Activated T-cell treated with anti-CD3 and anti-CD28 coated beads, Interleukin-2, amount 50 U/mL, for 72 hours (primary cell): Measurements from ENCODE around the gene NKX3-2. TPM values are rescaled to one million over a fixed set of nuclear protein-coding genes. Genes with fewer than 3 reads are reported as not detected.

Experiments used
- ATAC-seq, 2 donors: fragments of 150-1000 bp; cut with Tn5 transposase; replicated peaks in 1 of 2; 2 replicates each; pipeline ENCODE4 v1.10.0; 2021; ENCODE audit warnings: moderate library complexity in 2 of 2, mild to moderate bottlenecking in 1 of 2
- DNase-seq, 2 donors: peaks; one replicate each; pipeline ENCODE4 v3.0.0; 2021 to 2022; ENCODE audit warnings: mixed read lengths in 1 of 2
- H3K27ac Mint-ChIP-seq: one replicate; pipeline ENCODE4 v1.8.0; 2022; ENCODE audit warnings: mild to moderate bottlenecking, moderate library complexity, mixed read lengths
- H3K27me3 Mint-ChIP-seq: one replicate; pipeline ENCODE4 v1.8.0; 2022; ENCODE audit warnings: low read depth, mixed read lengths
- H3K36me3 Mint-ChIP-seq, 2 donors: one replicate each; pipeline ENCODE4 v1.8.0; 2022; ENCODE audit warnings: mixed read lengths in 2 of 2, mild to moderate bottlenecking in 1 of 2; ENCODE audit not compliant: insufficient read depth in 2 of 2
- H3K4me1 Mint-ChIP-seq: one replicate; pipeline ENCODE4 v1.8.0; 2022; ENCODE audit warnings: low read depth, mixed read lengths
- H3K4me3 Mint-ChIP-seq, 2 donors: one replicate each; pipeline ENCODE4 v1.8.0; 2022; ENCODE audit warnings: mild to moderate bottlenecking in 2 of 2, mixed read lengths in 2 of 2, moderate library complexity in 2 of 2
- H3K9me3 Mint-ChIP-seq, 2 donors: one replicate each; pipeline ENCODE4 v1.8.0; 2022; ENCODE audit warnings: mixed read lengths in 2 of 2
- total RNA-seq, 2 donors: library from RNA; stranded (reverse); gene quantifications; one replicate each; pipeline ENCODE4 v1.2.3, GENCODE V29; 2022

The NKX3-2 gene
- total RNA-seq, 2 donors from 2014 or later = not detected

GRCh38 chr4:13534344-13535063 lies 9.8 kb downstream of the NKX3-2 start:
- H3K4me3 Mint-ChIP-seq = peak overlapping the region in 1 of 2 donors; percentile 1
- peaks cover 2 to 3% of the 10 kb centered on the region in 2 donors for H3K9me3 Mint-ChIP-seq
- DNase-seq (no peak), ATAC-seq (no peak)
- peaks cover 7 to 9% of the 10 kb centered on the region in 2 donors for H3K36me3 Mint-ChIP-seq
- peaks cover 40% of the 10 kb centered on the region for H3K4me1 Mint-ChIP-seq
- peaks cover 91% of the 10 kb centered on the region for H3K27me3 Mint-ChIP-seq
- no peak overlapping the region for H3K27ac Mint-ChIP-seq

DNA sequence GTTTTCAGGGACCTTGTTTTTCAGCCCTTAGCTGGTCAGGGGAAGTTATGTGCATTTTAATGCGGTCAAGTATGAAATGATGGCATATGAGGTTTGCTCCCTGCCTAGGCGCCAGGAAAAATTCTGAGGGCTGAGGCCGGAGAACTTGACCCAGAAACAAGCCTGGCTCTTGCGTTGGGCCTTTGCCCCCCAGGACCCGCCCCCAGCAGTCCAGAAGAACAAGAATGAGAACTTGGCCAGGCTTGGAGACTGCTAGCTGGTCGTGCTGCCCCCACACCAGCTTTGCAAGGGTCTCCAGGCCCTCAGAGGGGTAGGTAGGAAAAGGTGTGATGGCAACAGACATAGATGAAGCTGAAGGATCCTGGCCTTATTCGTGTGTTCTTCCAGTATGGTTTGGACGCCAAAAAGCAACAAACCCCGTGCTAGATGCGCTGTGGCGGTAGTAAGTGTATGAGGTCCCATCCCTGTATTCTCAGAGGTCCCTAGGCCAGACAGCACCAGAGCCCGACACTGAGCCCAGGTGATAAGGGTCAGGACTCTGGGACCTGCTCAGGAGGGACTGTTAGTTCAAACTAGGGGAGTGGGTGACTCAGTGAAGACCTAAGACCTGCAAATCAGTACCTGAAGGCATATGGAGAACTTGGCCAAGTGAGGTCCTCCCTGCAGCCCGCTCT lies 10.5 kb downstream of the NKX3-2 start:
- no peak overlapping the region for H3K4me3 Mint-ChIP-seq
- peaks cover 7 to 10% of the 10 kb centered on the region in 2 donors for H3K36me3 Mint-ChIP-seq
- peaks cover 2 to 3% of the 10 kb centered on the region in 2 donors for H3K9me3 Mint-ChIP-seq
- ATAC-seq (no peak), DNase-seq (no peak)
- peaks cover 39% of the 10 kb centered on the region for H3K4me1 Mint-ChIP-seq
- H3K27me3 Mint-ChIP-seq = peaks cover 91% of the 10 kb centered on the region
- H3K27ac Mint-ChIP-seq = peak overlapping the region; percentile 46

GRCh38 chr4:13531625-13531998 lies 12.7 kb downstream of the NKX3-2 start:
- DNase-seq (no peak), ATAC-seq (no peak)
- Mint-ChIP-seq H3K4me1 (peaks cover 39% of the 10 kb centered on the region), H3K4me3 (no peak overlapping the region), H3K27ac (no peak overlapping the region), H3K36me3 (peaks cover 3 to 6% of the 10 kb centered on the region in 2 donors), H3K27me3 (peaks cover 90% of the 10 kb centered on the region), H3K9me3 (no peaks in the 10 kb centered on the region)

- ATAC-seq (no peak), DNase-seq (no peak)
- H3K4me3 Mint-ChIP-seq = peak overlapping the region; percentile 26 to 34
- peaks cover 90% of the 10 kb centered on the region for H3K27me3 Mint-ChIP-seq
- no peak overlapping the region for H3K27ac Mint-ChIP-seq
- peaks cover 35% of the 10 kb centered on the region for H3K4me1 Mint-ChIP-seq
- peaks cover 1 to 6% of the 10 kb centered on the region in 2 donors for H3K36me3 Mint-ChIP-seq
- H3K9me3 Mint-ChIP-seq = no peaks in the 10 kb centered on the region
Observed at GRCh38 chr4:13530823-13531624, 13.3 kb downstream of the NKX3-2 start.

DNA sequence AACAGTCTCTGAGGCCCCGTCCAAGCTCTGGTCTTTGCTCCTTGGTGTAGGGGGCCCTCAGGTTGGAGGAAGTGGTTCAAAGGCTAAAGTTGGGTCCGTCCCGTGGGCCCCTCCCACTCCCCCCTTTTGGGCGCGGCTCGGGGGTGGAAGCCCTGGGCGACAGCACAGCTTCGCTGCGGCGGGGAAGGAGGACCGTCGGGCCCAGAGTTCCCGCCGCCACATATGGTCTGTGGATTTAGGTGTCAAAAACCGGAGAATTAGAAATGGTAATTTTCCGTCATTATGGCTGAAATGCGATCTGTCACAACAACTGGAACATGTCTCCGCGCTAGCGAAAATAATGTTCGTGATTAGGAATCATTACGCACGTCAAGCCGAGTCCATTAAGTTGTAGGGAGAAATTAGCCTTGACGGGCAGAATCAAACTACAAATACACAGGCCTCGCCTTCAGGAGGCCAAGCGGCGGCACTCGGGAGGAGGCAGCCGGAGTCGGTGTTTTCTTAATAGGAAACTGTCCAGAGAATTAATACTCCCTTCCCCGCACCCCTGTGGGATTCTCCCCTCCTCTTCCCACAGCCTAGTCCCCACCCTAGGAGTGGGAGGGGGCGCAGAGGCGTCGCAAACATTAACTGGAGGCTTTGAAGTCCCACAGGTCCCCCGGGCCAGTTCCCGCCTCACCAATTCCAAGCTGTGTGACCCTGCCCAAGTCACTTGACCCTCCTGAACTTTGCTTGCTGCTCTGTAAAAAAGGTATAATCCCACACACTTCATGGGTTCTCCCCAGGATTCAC lies 15.0 kb downstream of the NKX3-2 start:
- peak overlapping the region; percentile 27 for H3K27ac Mint-ChIP-seq
- ATAC-seq (no peak), DNase-seq (no peak)
- peak overlapping the region; percentile 62 to 74 for H3K4me3 Mint-ChIP-seq
- peaks cover 6% of the 10 kb centered on the region in 2 donors for H3K36me3 Mint-ChIP-seq
- H3K4me1 Mint-ChIP-seq = peaks cover 33% of the 10 kb centered on the region
- peaks cover 90% of the 10 kb centered on the region for H3K27me3 Mint-ChIP-seq
- H3K9me3 Mint-ChIP-seq = no peaks in the 10 kb centered on the region

DNA sequence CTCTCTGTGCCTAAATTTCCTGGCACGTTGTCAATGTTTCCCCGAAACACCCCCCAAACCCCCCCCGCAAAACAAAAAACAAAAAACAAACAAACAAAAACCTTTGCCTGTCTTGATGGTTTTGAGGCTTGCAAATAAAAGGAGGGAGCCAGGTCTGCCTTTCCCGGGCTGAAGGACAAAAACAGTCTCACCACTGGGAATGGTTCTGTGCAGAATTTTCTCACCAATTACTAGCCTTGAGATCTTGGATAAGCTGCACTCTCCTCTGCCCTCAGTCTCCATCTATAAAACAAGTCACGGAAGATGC lies 15.5 kb downstream of the NKX3-2 start:
- peak overlapping the region; percentile 27 for H3K27ac Mint-ChIP-seq
- ATAC-seq (no peak), DNase-seq (no peak)
- H3K9me3 Mint-ChIP-seq = no peaks in the 10 kb centered on the region
- peaks cover 28% of the 10 kb centered on the region for H3K4me1 Mint-ChIP-seq
- peaks cover 6 to 11% of the 10 kb centered on the region in 2 donors for H3K36me3 Mint-ChIP-seq
- peak overlapping the region; percentile 62 to 74 for H3K4me3 Mint-ChIP-seq
- H3K27me3 Mint-ChIP-seq = peaks cover 90% of the 10 kb centered on the region

DNA sequence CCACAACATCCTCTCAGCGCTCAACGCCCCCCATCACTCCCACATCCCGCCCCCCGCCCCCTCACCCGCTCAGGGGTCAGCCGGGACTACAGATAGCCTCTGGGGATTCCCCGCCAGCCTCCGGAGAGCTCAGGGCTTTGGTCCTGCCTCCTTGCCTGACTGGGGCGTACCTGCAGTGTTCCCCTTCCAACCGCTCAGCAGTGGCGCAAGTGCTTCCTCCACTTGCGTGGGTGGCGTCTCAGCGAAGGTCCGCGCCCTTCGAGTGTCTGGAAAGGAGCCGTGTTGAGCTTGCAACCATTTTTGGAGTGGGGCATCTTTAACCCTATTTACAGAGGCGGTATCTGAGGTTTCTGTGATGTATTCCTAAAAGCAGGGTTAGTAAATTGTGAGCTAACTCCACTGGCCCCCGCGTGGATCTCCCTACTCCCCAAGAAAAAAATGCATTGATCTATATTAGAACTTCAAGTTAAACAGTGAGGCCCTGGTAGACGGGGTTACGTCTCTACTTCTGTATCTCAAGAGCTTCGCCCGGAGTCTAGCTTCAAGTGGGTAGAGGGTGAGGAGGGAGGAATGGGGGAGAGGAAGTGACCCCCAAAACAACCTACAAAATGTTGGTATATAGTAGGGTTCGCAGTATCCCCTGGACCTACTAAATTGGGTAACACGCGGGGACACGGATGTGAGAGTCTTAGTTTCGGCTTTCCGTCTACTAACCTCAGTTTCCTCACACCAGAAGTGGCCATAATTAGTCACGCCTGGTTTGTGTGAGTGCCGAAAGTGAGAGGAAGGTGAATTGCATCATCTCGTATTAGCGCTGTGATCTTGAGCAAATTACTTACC lies 16.1 kb downstream of the NKX3-2 start:
- peak overlapping the region; percentile 74 to 81 for H3K4me3 Mint-ChIP-seq
- ATAC-seq = peak; percentile 73 to 74
- peaks cover 28% of the 10 kb centered on the region for H3K4me1 Mint-ChIP-seq
- peak overlapping the region; percentile 27 for H3K27ac Mint-ChIP-seq
- DNase-seq = peak; percentile 43 to 46
- H3K27me3 Mint-ChIP-seq = peaks cover 91% of the 10 kb centered on the region
- peaks cover 8 to 12% of the 10 kb centered on the region in 2 donors for H3K36me3 Mint-ChIP-seq
- H3K9me3 Mint-ChIP-seq = no peaks in the 10 kb centered on the region

DNA sequence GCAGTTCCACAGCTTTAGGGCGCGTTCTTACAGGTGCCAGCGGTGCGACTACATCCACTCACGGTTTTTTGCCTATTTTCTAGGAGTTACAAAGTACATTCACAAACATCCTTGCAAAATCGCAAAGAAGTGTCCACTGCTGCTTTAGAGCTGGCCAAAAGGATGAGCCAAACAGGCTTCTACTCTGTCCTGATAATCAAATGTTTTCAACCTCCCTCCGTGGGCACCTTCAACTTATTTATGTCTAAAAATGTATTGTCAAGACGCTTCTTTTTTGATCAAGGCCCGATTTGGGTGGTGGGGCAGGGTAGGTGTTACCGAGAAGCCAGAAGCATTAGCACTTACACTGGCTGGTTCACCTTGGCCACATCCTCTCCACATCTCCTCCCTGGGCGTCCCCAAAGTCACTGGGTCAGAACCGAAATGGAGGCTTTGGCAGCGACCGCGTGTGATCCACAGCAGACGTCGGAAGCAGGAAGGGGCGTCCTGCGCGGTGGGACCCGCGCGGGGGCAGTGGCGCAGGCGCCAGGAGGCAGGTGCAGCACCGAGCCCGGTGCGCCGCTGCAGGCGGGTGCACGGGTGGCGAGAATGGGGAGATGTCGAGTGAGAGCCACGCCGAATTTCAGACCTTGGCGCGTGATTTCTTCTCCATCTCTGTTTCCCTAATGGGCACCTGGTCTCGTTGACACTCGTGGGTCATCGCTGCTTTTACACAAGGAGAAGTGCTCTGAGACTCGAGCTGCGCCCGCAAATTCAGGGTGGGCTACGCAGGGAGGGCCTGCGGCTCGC lies 16.9 kb downstream of the NKX3-2 start:
- ATAC-seq = peak; percentile 30 to 47

DNA sequence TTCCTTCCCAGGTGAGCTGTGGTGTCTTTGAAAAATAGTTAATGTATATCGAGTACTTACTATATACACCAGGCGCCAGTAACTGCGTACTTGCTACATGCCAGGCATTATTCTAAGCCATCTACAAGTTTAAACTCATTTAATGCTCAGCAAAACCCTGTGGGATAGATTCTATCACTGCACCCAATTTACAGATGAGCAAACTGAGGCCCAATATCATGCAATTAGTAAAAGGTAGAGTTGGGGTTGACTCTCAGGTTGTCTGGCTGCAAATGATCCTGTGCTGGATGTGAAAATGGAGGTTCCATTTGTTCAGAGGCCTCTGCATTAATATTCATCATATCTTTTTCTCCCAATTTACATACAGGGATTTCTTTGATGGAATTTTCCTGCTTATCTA lies 17.6 kb downstream of the NKX3-2 start:
- DNase-seq (no peak), ATAC-seq (no peak)
- peaks cover 94% of the 10 kb centered on the region for H3K27me3 Mint-ChIP-seq
- no peaks in the 10 kb centered on the region for H3K9me3 Mint-ChIP-seq
- H3K4me1 Mint-ChIP-seq = peaks cover 28% of the 10 kb centered on the region
- no peak overlapping the region for H3K4me3 Mint-ChIP-seq
- H3K36me3 Mint-ChIP-seq = peaks cover 9 to 12% of the 10 kb centered on the region in 2 donors
- H3K27ac Mint-ChIP-seq = no peak overlapping the region

More for the DNA sequence above, 16.9 kb downstream of the NKX3-2 start:
- Mint-ChIP-seq H3K9me3 (no peaks in the 10 kb centered on the region), H3K4me3 (peak overlapping the region; percentile 74 to 81), H3K27me3 (peaks cover 92% of the 10 kb centered on the region), H3K36me3 (peaks cover 9 to 12% of the 10 kb centered on the region in 2 donors), H3K4me1 (peaks cover 28% of the 10 kb centered on the region), H3K27ac (peak overlapping the region; percentile 51)
- DNase-seq = peak in 1 of 2 donors; percentile 22

- Mint-ChIP-seq H3K27ac (no peak overlapping the region), H3K36me3 (peaks cover 9 to 12% of the 10 kb centered on the region in 2 donors)
Observed at GRCh38 chr4:13525606-13526281, 18.6 kb downstream of the NKX3-2 start.

More at GRCh38 chr4:13525606-13526281, 18.6 kb downstream of the NKX3-2 start:
- H3K9me3 Mint-ChIP-seq = no peaks in the 10 kb centered on the region
- peaks cover 85% of the 10 kb centered on the region for H3K27me3 Mint-ChIP-seq
- no peak overlapping the region for H3K4me3 Mint-ChIP-seq
- ATAC-seq = no peak
- DNase-seq = no peak
- H3K4me1 Mint-ChIP-seq = peaks cover 22% of the 10 kb centered on the region
